GM19025 (cell line): ENCODE data around the gene C5orf63.
"Not testable (repeated sequence)": the region's sequence is repeated elsewhere in the genome, so short reads cannot be mapped to it uniquely, and the experiment has no call there.

ENCODE experiments used
- ATAC-seq: cut with Tn5 transposase; IDR thresholded peaks from one replicate; pipeline ENCODE4 v1.9.1; 2021; ENCODE audit warnings: mild to moderate bottlenecking, low read depth, moderate library complexity; ENCODE audit not compliant: unreplicated experiment

The C5orf63 gene

DNA sequence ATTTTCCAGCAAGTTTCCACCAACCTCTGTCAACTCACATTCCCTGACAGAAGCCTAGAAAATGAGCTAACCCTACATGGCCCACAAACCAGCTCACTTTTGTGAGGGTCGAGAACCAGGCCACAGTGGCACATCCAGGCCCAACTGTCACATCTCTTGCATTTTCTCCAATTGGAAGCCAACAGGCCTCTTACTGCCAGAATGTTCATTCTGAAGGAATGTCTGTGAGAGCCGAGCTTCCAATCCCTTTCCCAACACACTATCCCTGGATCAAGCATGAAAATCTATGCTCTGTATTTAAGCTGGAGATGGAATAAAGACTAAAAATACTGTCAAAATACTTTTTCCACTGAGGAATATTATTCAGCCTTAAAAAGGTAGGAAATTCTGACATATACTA is 62.9 kb downstream of the C5orf63 start:
- no peak for ATAC-seq

DNA sequence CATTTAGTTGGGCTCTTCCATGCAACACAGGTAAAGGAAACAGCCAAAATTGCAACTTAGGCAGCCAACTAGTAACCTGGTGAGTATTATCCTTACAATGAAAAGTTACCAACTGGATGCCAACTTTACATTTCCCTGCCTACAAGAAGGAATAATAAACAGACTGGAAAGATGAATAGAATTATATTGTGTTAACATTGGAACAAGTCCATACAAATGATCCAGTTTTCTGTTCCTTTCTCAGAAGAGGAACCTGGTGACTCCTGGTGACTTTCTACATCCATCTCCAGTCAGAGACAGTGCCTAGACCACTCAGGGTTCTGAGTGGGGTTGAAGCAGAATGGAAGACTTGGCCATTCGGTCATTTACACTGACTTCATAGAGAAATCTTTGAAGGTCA is 63.5 kb downstream of the C5orf63 start:
- no peak for ATAC-seq

- no peak for ATAC-seq
These were observed 64.9 kb downstream of the C5orf63 start for GRCh38 chr5:127008300-127008975.

GRCh38 chr5:127007522-127007921 is 65.8 kb downstream of the C5orf63 start:
- no peak for ATAC-seq

DNA sequence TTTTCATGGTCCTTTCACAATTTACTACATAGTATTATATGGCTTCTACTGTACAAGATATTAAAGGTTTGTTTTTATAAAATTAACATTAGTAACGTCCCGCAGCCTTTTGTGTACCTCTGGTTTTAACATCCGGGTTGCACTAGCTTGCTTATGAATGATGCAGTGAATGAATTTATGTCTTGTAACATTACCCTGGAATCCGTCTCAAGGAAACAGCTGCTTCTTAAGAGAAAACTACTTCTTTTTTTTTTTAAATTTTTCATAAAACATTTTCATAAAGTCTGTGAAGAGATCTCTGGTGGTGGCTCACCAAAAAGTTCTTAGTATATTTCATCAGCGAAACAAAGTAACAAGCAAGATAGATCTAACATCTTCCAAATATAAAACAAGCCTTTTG is 66.6 kb downstream of the C5orf63 start:
- no peak for ATAC-seq

GRCh38 chr5:127005282-127005681 is 68.0 kb downstream of the C5orf63 start:
- not testable (repeated sequence) for ATAC-seq

DNA sequence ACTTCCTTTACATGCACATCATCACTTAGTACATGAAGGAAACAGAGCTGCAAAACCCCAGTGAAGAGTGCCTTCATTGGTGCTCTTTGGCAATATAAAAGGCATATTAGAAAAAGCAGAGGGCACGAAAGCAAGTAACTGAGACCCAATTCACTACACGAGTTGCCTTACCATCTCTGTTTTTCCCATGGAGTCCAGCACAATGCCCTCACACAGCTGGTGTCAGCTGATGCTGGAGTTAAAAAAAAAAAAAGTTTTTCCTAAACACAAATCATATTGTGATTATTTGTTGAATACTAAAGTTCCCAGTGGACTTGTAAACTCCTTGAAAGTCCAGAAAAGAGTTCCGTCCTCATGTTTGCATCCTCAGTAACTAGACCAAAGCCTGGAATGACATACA is 68.6 kb downstream of the C5orf63 start:
- no peak for ATAC-seq

GRCh38 chr5:127003798-127004495 is 69.4 kb downstream of the C5orf63 start:
- no peak for ATAC-seq

GRCh38 chr5:127002390-127002789 is 70.9 kb downstream of the C5orf63 start:
- ATAC-seq: no peak

GRCh38 chr5:127001621-127002296 is 71.5 kb downstream of the C5orf63 start:
- ATAC-seq: no peak
